Camera-type eye (tissue), 1 donor: ENCODE data around the gene RSPO1. TPM values are rescaled to one million over a fixed set of nuclear protein-coding genes. Genes with fewer than 3 reads are reported as not detected.

Experiments used
- total RNA-seq: library from RNA; depleted of rRNA; stranded (reverse); fragments of >200 nt; gene quantifications from one replicate; pipeline ENCODE4 v1.2.3, GENCODE V29; 2014

Gene RSPO1
- total RNA-seq = 6.0 TPM

GRCh38 chr1:37634244-37634991, at the start of gene RSPO1:
RSPO1 (minus strand) TSS chr1:37634892; CDS start chr1:37629661, 5,231 bp downstream.

DNA sequence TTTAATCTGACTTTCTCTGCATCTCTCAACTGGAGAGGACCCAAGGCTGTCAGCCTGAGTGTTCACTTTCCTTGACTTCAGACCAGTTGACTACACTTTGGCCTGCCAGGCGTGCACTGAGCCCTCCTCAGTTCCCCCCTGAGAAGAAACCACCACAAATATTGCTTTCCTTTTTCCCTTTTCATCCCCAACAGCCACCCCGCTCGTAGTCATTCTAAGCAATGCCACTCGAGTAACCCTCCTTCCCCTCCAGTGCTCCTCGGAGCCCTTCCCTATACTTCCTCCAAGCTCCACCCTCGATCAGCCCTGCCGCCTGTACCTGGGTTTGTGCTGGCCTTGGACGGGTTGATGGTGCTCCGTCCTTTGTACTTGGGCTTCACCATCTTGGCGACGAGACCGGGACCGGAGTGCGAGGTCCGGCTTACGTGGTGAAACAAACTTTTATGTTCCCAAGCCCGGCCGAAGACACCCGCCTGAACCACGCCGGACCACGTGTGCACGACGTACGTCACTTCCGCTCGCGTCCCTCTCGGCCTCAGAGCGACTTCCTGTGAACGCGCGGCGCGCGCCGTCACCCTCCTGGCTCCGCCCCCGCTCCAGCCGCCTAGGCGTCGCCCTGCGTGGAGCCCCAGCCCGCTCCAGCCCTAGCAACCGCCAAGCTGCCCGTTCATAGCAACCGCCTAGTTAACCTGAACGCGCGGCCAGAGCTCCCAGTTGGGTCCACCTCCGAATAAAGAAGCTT, 39.1 kb downstream of the RSPO1 start, which contains the start of gene GNL2:
Gene GNL2 (minus strand): TSS at position 498 of the 742 bp plus-strand sequence. CDS start 115 bp downstream, at position 383.

Other genes starting within 250 kb of the RSPO1 start
- gene ZC3H12A, start 160.3 kb downstream of the RSPO1 start, total RNA-seq = 1.9 TPM
- gene MEAF6, start 120.1 kb downstream of the RSPO1 start, total RNA-seq = 117 TPM
- 22.0 TPM for gene SNIP1, start 80.6 kb downstream of the RSPO1 start, total RNA-seq
- gene DNALI1, start 78.0 kb downstream of the RSPO1 start, total RNA-seq = 10.0 TPM
- gene GNL2, start 39.0 kb downstream of the RSPO1 start, total RNA-seq = 52.0 TPM
- 3.6 TPM for gene CDCA8, start 57.6 kb upstream of the RSPO1 start, total RNA-seq
- 9.4 TPM for gene EPHA10, start 130.2 kb upstream of the RSPO1 start, total RNA-seq
- 15.3 TPM for gene MANEAL, start 159.0 kb upstream of the RSPO1 start, total RNA-seq
- gene C1orf122, start 172.9 kb upstream of the RSPO1 start, total RNA-seq = 36.7 TPM
- 9.7 TPM for gene YRDC, start 173.3 kb upstream of the RSPO1 start, total RNA-seq
- 5.7 TPM for gene MTF1, start 224.7 kb upstream of the RSPO1 start, total RNA-seq